B cell (primary cell): Measurements from ENCODE around the gene PPP4C. TPM values are rescaled to one million over a fixed set of nuclear protein-coding genes. Genes with fewer than 3 reads are reported as not detected.

Experiments used
- ATAC-seq: fragments of 200-7000 bp; cut with Tn5 transposase; one replicate; pipeline ENCODE4 v1.10.0; 2021; ENCODE audit warnings: low read depth, mild to moderate bottlenecking, moderate number of reproducible peaks, moderate library complexity
- CTCF ChIA-PET: fragments of 350-600 bp; sonication (Branson Sonifier 250); formaldehyde crosslinking; loops from one replicate; lab custom pipeline; 2021; ENCODE audit warnings: antibody characterized with exemption, inconsistent platforms; lab: Charles Lee
- POLR2A ChIA-PET: fragments of 350-600 bp; sonication (Branson Sonifier 250); formaldehyde crosslinking; loops from one replicate; lab custom pipeline; 2021; ENCODE audit warnings: antibody characterized with exemption; lab: Charles Lee
- DNase-seq: peaks from one replicate; pipeline ENCODE4 v3.0.0; 2013
- H2AFZ ChIP-seq: 2 replicates; pipeline ENCODE4 v1.6.1; 2012; ENCODE audit warnings: mild to moderate bottlenecking, low read depth, low read length; ENCODE audit not compliant: insufficient read depth, poor library complexity, severe bottlenecking
- H3K27ac ChIP-seq, 2 donors: 1 replicate in 1 of 2; 2 replicates in 1 of 2; pipeline ENCODE4 v1.5.1; 2012 to 2013; ENCODE audit warnings: low read length in 2 of 2, mild to moderate bottlenecking in 2 of 2, moderate library complexity in 1 of 2
- H3K27me3 ChIP-seq, 4 experiments: fragments of 200-600 bp in 1 of 4; sonication (generic) in 1 of 4; replicated peaks in 1 of 4; 1 replicate in 2 of 4; 2 replicates in 2 of 4; pipeline versions ENCODE4 v1.6.1 to v1.7.0; 2013 to 2016; ENCODE audit warnings: low read length in 3 of 4, mild to moderate bottlenecking in 2 of 4, mixed read lengths in 1 of 4, moderate library complexity in 1 of 4; ENCODE audit not compliant: insufficient read depth in 4 of 4, control insufficient read depth in 3 of 4; ENCODE audit errors: control extremely low read depth in 1 of 4
- H3K36me3 ChIP-seq, 2 experiments: replicated peaks in 1 of 2; 1 replicate in 1 of 2; 2 replicates in 1 of 2; pipeline versions ENCODE4 v1.6.1 to v1.7.1; 2013; ENCODE audit warnings: low read length in 1 of 2; ENCODE audit not compliant: insufficient read depth in 2 of 2, control insufficient read depth in 1 of 2; ENCODE audit errors: control extremely low read depth in 1 of 2, extremely low read depth in 1 of 2
- H3K4me1 ChIP-seq, 2 donors: fragments of 200-600 bp in 1 of 2; sonication (generic) in 1 of 2; 1 replicate in 1 of 2; 2 replicates in 1 of 2; pipeline versions ENCODE4 v1.5.1 to v1.6.1; 2013 to 2017; ENCODE audit warnings: low read length in 2 of 2; ENCODE audit not compliant: control insufficient read depth in 2 of 2, insufficient read depth in 2 of 2
- H3K4me2 ChIP-seq: replicated peaks from 2 replicates; pipeline ENCODE3; 2012; ENCODE audit warnings: mild to moderate bottlenecking, low read depth, low read length; ENCODE audit not compliant: poor library complexity, severe bottlenecking
- H3K4me3 ChIP-seq, 5 experiments: fragments of 200-600 bp in 1 of 5; sonication (generic) in 1 of 5; 1 replicate in 3 of 5; 2 replicates in 2 of 5; pipeline versions ENCODE4 v1.5.1 to v1.7.0; 2011 to 2016; ENCODE audit warnings: low read length in 4 of 5, mild to moderate bottlenecking in 4 of 5, low read depth in 2 of 5, control low read depth in 1 of 5, moderate library complexity in 1 of 5; ENCODE audit not compliant: insufficient read depth in 1 of 5; ENCODE audit errors: control extremely low read depth in 1 of 5, extremely low read depth in 1 of 5
- H3K79me2 ChIP-seq: fragments of 200-600 bp; sonication (generic); one replicate; pipeline ENCODE4 v1.6.0; 2016; ENCODE audit warnings: low read length; ENCODE audit not compliant: control insufficient read depth, insufficient read depth
- H3K9ac ChIP-seq: fragments of 200-600 bp; sonication (generic); 2 replicates; pipeline ENCODE4 v1.6.1; 2017; ENCODE audit warnings: mild to moderate bottlenecking, low read length, moderate library complexity
- H3K9me3 ChIP-seq, 3 donors: one replicate each; pipeline versions ENCODE4 v1.6.1 to v1.7.1; 2013; ENCODE audit warnings: low read length in 2 of 3; ENCODE audit not compliant: control insufficient read depth in 2 of 3, insufficient read depth in 1 of 3; ENCODE audit errors: control extremely low read depth in 1 of 3
- H4K20me1 ChIP-seq: 2 replicates; pipeline ENCODE4 v1.6.0; 2012; ENCODE audit warnings: mild to moderate bottlenecking, low read length; ENCODE audit not compliant: insufficient read depth, control insufficient read depth, poor library complexity, severe bottlenecking
- H3K27ac Mint-ChIP-seq: one replicate; pipeline ENCODE4 v1.8.0; 2021; ENCODE audit warnings: mixed read lengths
- H3K27me3 Mint-ChIP-seq: one replicate; pipeline ENCODE4 v1.8.0; 2021; ENCODE audit warnings: mixed read lengths
- H3K4me1 Mint-ChIP-seq: one replicate; pipeline ENCODE4 v1.8.0; 2021; ENCODE audit warnings: mixed read lengths
- H3K4me3 Mint-ChIP-seq: one replicate; pipeline ENCODE4 v1.8.0; 2021; ENCODE audit warnings: mixed read lengths
- H3K9me3 Mint-ChIP-seq: one replicate; pipeline ENCODE4 v1.8.0; 2022; ENCODE audit warnings: mixed read lengths; ENCODE audit not compliant: insufficient read depth
- EZH2 ChIP-seq: IDR thresholded peaks from 2 replicates; pipeline ENCODE4 v1.6.1; 2012; ENCODE audit warnings: borderline replicate concordance, low read depth, mild to moderate bottlenecking, moderate library complexity, low read length; ENCODE audit not compliant: insufficient read depth, poor library complexity, severe bottlenecking
- WGBS: methylation state at CpG from one replicate; pipeline ENCODE4 v1.1.5; 2013; ENCODE audit warnings: missing lambda C conversion rate; ENCODE audit not compliant: insufficient coverage; 5-methylcytosine and 5-hydroxymethylcytosine counted together
- intact Hi-C: fragments of 100-400 bp; cut with micrococcal nuclease; formaldehyde crosslinking; loops from one replicate; pipeline ENCODE4 v1.10.0; 2022
- polyA plus RNA-seq: library from polyadenylated mRNA; depleted of rRNA; stranded (reverse); fragments of >200 nt; gene quantifications from 2 replicates; pipeline ENCODE4 v1.2.3, GENCODE V29; 2012
- total RNA-seq, 2 donors: library from RNA; stranded (reverse); fragments of 120-200 nt in 1 of 2; gene quantifications; 1 replicate in 1 of 2; 2 replicates in 1 of 2; pipeline versions ENCODE4 v1.2.3 to v1.2.4, GENCODE V29; 2013 to 2022
- TF ChIP-seq, protein P1 (sequence below): fragments of 200-600 bp; IDR thresholded peaks from one replicate; pipeline ENCODE4 v1.8.0; 2022; ENCODE audit warnings: antibody characterized with exemption, mild to moderate bottlenecking

PPP4C gene
- total and polyA plus RNA-seq, 2 donors (not counting 1 experiment from before 2014, with no cell fraction given) = 93.3 to 106 TPM

DNA sequence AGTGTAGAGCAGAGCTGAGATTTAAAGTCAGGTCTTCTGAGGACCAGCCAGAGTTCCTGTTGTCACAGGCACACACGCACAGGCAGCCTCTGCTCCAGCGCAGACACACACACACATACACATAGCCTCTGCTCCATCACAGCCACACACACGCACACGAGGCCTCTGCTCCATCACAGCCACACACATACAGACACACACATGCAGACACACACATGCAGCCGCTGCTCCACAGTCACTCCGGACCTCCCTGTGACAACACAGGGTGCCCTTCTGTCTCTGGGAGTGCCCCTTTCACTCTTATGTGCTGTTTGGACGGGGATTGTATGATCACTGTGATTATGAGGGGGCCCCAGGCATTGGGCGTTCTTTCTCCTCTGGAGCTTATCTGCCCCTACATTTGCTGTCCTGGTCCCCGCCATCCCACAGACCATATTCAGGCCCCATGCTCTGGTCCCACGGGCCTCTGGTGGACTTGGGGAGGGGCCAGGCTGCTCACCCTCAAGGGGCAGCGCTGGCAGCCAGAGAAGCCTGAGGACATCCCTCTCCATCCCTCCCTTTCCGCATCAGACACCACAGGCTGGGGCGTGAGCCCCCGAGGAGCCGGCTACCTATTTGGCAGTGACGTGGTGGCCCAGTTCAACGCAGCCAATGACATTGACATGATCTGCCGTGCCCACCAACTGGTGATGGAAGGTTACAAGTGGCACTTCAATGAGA, 8.5 kb downstream of the PPP4C start:
- peaks cover 0 to 57% of the 10 kb centered on the region in 2 experiments for H3K36me3 ChIP-seq

DNA sequence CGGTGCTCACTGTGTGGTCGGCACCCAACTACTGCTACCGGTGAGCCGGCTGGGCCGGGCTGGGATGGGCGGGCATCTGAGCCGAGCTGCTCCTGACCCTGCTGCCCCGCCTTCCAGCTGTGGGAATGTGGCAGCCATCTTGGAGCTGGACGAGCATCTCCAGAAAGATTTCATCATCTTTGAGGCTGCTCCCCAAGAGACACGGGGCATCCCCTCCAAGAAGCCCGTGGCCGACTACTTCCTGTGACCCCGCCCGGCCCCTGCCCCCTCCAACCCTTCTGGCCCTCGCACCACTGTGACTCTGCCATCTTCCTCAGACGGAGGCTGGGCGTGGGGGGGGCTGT, 9.0 kb downstream of the PPP4C start:
- Histone ChIP-seq H4K20me1 (peaks cover 15% of the 10 kb centered on the region), H3K36me3 (peaks cover 0 to 51% of the 10 kb centered on the region in 2 experiments), H3K27ac (no peak overlapping the region), H2AFZ (no peak overlapping the region), H3K4me3 (no peak overlapping the region), H3K4me1 (no peaks in the 10 kb centered on the region), H3K27me3 (no peaks in the 10 kb centered on the region), H3K4me2 (no peak overlapping the region), H3K9me3 (no peaks in the 10 kb centered on the region), H3K9ac (no peak overlapping the region), H3K79me2 (peaks cover 3% of the 10 kb centered on the region)
- ATAC-seq (no peak), DNase-seq (no peak)
- intact Hi-C loops = no loop called here
- 89% methylated on average over 17 of the region's 17 CpGs for WGBS
- Mint-ChIP-seq H3K4me1 (peaks cover 10% of the 10 kb centered on the region), H3K9me3 (no peaks in the 10 kb centered on the region), H3K4me3 (no peak overlapping the region), H3K27ac (no peak overlapping the region), H3K27me3 (no peaks in the 10 kb centered on the region)
- TF ChIP-seq EZH2 = no peak
- TF ChIP-seq, protein P1, sequence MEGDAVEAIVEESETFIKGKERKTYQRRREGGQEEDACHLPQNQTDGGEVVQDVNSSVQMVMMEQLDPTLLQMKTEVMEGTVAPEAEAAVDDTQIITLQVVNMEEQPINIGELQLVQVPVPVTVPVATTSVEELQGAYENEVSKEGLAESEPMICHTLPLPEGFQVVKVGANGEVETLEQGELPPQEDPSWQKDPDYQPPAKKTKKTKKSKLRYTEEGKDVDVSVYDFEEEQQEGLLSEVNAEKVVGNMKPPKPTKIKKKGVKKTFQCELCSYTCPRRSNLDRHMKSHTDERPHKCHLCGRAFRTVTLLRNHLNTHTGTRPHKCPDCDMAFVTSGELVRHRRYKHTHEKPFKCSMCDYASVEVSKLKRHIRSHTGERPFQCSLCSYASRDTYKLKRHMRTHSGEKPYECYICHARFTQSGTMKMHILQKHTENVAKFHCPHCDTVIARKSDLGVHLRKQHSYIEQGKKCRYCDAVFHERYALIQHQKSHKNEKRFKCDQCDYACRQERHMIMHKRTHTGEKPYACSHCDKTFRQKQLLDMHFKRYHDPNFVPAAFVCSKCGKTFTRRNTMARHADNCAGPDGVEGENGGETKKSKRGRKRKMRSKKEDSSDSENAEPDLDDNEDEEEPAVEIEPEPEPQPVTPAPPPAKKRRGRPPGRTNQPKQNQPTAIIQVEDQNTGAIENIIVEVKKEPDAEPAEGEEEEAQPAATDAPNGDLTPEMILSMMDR = no peak
- ChIA-PET POLR2A (no interaction called here), CTCF (interaction anchor here (0.6 kb wide), 1 partner anchor 265 kb away, joined by 3 read pairs; no protein-coding TSS in a partner anchor)

More for the DNA sequence above, 8.5 kb downstream of the PPP4C start:
- ChIA-PET CTCF (interaction anchor here (0.6 kb wide), 1 partner anchor 265 kb away, joined by 3 read pairs; no protein-coding TSS in a partner anchor), POLR2A (no interaction called here)
- H2AFZ ChIP-seq = no peak overlapping the region
- H3K4me3 ChIP-seq = no peak overlapping the region
- H3K9ac ChIP-seq = no peak overlapping the region
- WGBS = 97% methylated on average over 16 of the region's 18 CpGs
- H4K20me1 ChIP-seq = peaks cover 21% of the 10 kb centered on the region
- H3K4me1 ChIP-seq = no peaks in the 10 kb centered on the region
- H3K27ac Mint-ChIP-seq = no peak overlapping the region
- peak; percentile 14 for DNase-seq
- no peaks in the 10 kb centered on the region for H3K27me3 Mint-ChIP-seq
- H3K9me3 ChIP-seq = no peaks in the 10 kb centered on the region
- no peak for ATAC-seq
- TF ChIP-seq, protein P1 = no peak
- TF ChIP-seq EZH2 = no peak
- peaks cover 6% of the 10 kb centered on the region for H3K79me2 ChIP-seq
- peaks cover 11% of the 10 kb centered on the region for H3K4me1 Mint-ChIP-seq
- H3K9me3 Mint-ChIP-seq = no peaks in the 10 kb centered on the region
- H3K27ac ChIP-seq = no peak overlapping the region
- no peaks in the 10 kb centered on the region for H3K27me3 ChIP-seq
- H3K4me2 ChIP-seq = no peak overlapping the region
- intact Hi-C loops = no loop called here
- H3K4me3 Mint-ChIP-seq = no peak overlapping the region
